HG02852 (cell line): ENCODE measurements around the gene TMEM18.

Experiments
- ATAC-seq: cut with Tn5 transposase; IDR thresholded peaks from one replicate; pipeline ENCODE4 v1.9.1; 2021; ENCODE audit warnings: mild to moderate bottlenecking, moderate library complexity; ENCODE audit not compliant: unreplicated experiment

Gene TMEM18

DNA sequence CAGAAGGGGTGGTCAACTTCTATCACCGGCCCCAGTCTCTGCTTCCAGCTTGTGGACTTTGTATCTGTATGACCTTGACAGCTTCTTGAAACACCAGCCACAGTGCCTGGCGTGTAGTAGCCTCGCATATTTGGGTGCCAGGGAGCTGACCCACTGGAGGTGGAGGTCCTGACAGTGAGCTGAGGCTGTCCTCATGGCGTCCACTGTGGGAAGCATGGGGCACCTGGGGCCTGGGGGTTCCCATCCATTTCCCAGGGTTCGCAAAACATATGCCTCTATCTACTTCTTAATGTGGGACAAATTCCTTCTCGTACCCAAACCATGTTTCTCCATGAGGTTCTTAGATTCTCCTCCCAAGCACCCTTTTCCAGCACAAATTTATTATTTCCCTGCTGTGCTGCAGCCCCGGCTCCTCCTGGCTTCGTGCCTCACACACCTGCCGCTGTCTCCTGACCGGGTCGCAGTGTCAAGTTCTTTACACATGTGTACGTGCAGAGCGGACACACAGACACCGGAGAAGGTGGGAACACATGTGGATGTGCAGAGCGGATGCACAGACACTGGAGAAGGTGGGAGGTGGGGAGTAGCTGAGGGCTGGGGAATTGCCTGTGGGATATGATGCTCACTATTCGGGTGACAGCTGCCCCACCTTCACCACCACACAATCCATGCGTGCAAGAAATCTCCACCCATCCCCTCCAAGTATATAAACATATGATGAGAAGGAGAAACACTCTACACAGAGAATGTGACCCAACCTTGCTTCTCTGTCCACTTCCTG is 23.4 kb downstream of the TMEM18 start:
- no peak for ATAC-seq

GRCh38 chr2:652881-653480 is 24.2 kb downstream of the TMEM18 start:
- no peak for ATAC-seq

DNA sequence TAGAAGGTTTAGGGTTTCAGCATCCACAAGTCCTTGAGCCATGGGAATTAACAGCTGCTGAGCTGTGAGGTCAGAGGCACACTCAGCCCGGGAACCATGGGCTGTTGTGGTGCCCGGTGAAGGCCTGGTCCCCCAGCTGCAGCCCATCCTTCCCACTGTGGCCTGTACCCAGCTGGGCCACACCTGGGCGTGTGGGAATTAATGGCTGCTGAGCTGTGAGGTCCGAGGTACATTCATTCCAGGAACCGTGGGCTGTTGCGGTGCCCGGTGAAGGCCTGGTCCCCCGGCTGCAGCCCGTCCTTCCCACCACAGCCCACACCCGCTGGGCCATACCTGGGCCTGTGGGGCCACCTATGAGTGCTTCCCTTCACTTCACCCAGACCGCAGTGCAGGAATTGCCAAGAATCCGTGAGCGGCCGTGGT is 25.2 kb downstream of the TMEM18 start:
- no peak for ATAC-seq

- ATAC-seq: no peak
Measured at GRCh38 chr2:650343-651310, 26.6 kb downstream of the TMEM18 start.

- no peak for ATAC-seq
Measured at GRCh38 chr2:649426-650342, 27.5 kb downstream of the TMEM18 start.

- ATAC-seq: no peak
Measured at GRCh38 chr2:648476-649424, 28.5 kb downstream of the TMEM18 start.

GRCh38 chr2:647691-648231 is 29.4 kb downstream of the TMEM18 start:
- ATAC-seq: no peak

DNA sequence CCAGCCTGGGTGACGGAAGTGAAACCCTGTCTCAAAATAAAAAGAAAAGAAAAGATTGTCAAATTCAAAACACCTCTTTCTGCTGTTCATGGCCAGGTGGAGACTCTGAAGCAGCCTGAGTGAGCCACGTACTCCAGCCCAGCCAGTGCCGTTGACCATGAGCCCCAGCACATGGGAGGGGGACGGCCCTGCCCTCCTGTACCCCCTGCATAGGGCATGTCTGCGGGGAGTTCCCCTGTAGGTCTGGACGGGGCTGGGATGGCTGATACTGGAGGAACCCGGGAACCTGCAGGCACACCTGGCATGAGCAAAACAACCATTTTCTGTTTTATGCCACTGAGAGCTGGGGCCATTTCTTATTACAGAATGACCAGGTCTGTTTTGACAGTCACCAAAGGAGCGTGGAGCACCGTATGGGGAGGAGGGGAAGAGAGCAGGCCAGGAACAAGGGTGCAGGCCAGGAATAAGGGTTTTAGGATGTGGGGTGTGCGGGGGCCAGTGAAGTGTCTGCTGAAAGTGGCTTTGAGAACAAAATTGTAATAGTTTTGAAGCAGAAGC is 30.1 kb downstream of the TMEM18 start:
- ATAC-seq: no peak

DNA sequence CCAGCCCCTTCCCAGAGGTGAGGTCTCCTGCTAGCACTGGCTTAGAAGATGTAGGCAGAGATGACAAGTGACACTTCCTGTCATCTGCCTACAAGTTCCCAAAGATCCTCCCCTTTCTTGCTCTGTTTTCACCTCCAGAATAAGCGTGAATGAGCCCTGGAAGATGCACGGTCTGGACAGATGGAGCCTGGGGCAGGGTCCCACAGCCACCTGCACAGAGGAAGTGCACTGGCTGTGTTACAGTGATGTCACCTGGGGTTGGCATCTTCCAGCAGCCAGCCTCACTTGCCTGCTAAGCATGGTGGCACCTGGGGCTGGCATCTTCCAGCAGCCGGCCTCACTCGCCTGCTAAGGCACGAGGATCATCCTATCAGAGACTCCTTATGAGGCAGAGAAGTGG is 32.3 kb downstream of the TMEM18 start:
- ATAC-seq: no peak

GRCh38 chr2:643761-644160 is 33.4 kb downstream of the TMEM18 start:
- no peak for ATAC-seq

GRCh38 chr2:643334-643733 is 33.9 kb downstream of the TMEM18 start:
- ATAC-seq: no peak

DNA sequence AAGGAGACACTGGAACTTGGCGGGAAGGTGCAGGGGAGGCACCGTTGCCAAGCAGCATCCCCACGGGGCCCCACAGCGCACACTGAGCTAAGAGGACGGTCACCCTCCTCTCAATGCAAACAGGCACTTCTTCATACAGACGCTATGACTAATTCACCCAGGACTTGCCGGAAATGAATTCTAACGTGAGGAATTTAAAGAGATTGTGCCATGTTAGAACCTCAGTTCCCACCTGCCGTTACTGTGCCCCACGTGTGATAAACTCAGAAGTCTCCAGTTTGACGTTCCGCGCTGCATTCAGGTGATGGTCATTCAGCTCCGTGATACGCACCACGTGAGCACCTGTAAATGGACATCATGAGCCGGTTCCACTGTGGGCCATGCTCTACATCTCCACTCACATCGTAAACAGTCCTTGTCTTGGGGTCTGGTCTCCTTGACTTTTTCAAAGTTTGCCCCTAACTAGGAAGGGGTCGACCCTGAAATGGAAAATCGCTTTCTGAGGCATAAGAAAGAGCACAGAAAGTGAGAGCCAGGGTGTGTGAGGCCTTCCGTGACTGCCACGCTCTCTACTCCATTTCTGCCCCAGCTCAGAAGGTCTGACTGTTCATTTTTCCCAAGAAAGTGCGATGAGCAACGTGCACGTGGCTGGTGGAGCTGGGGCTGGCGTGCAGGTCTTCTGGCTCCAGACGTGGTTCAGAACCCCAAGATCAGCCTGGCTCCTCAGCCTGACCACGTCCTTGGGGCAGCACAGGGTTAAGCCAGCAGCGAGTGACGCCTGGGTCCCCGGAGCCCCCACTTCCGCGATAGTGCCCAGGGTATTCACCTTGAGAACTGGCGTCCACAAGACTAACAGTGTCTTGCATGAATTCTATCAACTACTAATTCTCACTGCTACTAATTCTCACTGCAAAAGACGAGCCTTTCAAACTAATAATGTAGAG is 35.1 kb downstream of the TMEM18 start:
- ATAC-seq: no peak

- ATAC-seq: no peak
Measured at GRCh38 chr2:641164-641871, 35.9 kb downstream of the TMEM18 start.

GRCh38 chr2:639703-640102 is 37.5 kb downstream of the TMEM18 start:
- ATAC-seq: no peak

- no peak for ATAC-seq
Measured at GRCh38 chr2:637804-638203, 39.4 kb downstream of the TMEM18 start.

- no peak for ATAC-seq
Measured at GRCh38 chr2:637406-637776, 39.8 kb downstream of the TMEM18 start.
